Measurements from ENCODE around the gene SNX8. TPM values are rescaled to one million over a fixed set of nuclear protein-coding genes. Genes with fewer than 3 reads are reported as not detected.
"Not testable (repeated sequence)": the region's sequence is repeated elsewhere in the genome, so short reads cannot be mapped to it uniquely, and the experiment has no call there.

Gene SNX8
- total RNA-seq, 3 donors from 2014 or later = 8.8 to 32.3 (median 20.3) TPM

DNA sequence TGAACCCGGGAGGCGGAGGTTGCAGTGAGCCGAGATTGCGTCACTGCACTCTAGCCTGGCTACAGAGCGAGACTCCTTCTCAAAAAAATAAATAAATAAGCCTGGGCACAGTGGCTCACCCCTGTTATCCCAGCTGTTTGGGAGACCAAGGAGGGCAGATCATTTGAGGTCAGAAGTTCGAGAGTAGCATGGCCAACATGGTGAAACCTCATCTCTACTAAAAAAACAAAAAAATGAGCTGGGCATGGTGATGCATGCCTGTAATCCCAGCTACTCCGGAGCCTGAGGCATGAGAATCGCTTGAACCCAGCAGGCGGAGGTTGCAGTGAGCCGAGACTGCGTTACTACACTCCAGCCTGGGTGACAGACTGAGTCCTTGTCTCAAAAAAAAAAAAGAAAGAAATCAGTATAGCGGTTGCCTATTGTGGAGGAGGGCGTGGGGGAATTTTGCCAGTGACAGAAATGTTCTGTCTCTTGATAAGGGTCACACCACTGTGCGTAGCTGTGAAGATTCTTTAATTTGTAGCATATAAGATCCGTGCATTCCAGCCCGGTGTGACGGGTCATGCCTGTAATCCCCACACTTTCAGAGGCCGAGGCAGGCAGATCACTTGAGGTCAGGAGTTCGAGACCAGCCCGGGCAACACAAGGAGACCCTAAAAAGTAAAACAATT, 22.5 kb upstream of the SNX8 start:
- H3K27ac ChIP-seq = no peak overlapping the region
- DNase-seq (ENCODE audit: low spot score in 2 of 2) = no peak
- H3K36me3 ChIP-seq = no peaks in the 10 kb centered on the region
- intact Hi-C loops (cut with DNase I; ENCODE audit: low total_unique reads) = no loop called here
- H3K27me3 ChIP-seq = no peaks in the 10 kb centered on the region
- TF ChIP-seq POLR2A (IDR thresholded peaks at IDR 0.05) = no peak
- TF ChIP-seq POLR2AphosphoS5 (IDR thresholded peaks at IDR 0.05) = no peak
- TF ChIP-seq, protein P1, sequence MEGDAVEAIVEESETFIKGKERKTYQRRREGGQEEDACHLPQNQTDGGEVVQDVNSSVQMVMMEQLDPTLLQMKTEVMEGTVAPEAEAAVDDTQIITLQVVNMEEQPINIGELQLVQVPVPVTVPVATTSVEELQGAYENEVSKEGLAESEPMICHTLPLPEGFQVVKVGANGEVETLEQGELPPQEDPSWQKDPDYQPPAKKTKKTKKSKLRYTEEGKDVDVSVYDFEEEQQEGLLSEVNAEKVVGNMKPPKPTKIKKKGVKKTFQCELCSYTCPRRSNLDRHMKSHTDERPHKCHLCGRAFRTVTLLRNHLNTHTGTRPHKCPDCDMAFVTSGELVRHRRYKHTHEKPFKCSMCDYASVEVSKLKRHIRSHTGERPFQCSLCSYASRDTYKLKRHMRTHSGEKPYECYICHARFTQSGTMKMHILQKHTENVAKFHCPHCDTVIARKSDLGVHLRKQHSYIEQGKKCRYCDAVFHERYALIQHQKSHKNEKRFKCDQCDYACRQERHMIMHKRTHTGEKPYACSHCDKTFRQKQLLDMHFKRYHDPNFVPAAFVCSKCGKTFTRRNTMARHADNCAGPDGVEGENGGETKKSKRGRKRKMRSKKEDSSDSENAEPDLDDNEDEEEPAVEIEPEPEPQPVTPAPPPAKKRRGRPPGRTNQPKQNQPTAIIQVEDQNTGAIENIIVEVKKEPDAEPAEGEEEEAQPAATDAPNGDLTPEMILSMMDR (IDR thresholded peaks at IDR 0.05) = no peak
- H3K4me1 ChIP-seq = no peaks in the 10 kb centered on the region
- no peak overlapping the region for H3K4me3 ChIP-seq
- H3K9me3 ChIP-seq = no peaks in the 10 kb centered on the region

GRCh38 chr7:2332606-2333231, 18.5 kb upstream of the SNX8 start:
- H3K27me3 ChIP-seq; intact Hi-C loops (cut with DNase I; ENCODE audit: low total_unique reads); H3K4me3 ChIP-seq: not testable (repeated sequence)

DNA sequence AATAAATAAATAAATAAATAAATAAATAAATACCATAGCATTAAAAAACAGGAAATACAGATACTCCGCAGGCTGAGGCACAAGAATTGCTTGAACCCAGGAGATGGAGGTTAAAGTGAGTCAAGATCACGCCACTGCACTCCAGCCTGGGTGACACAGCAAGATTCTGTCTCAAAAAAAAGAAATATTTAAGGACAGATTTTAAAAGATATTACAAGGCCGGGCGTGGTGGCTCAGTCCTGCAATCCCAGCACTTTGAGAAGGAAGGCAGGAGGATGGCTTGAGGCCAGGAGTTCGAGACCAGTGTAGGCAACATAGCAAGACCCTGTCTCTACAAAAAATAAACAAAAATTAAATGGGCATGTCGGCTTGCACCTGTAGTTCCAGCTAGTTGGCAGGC, 17.5 kb upstream of the SNX8 start:
- Histone ChIP-seq H3K27ac (no peak overlapping the region), H3K4me1 (no peaks in the 10 kb centered on the region), H3K4me3 (no peak overlapping the region), H3K9me3 (no peaks in the 10 kb centered on the region), H3K27me3 (no peaks in the 10 kb centered on the region), H3K36me3 (no peaks in the 10 kb centered on the region)
- no peak for DNase-seq (ENCODE audit: low spot score in 2 of 2)
- no peak for TF ChIP-seq POLR2AphosphoS5 (IDR thresholded peaks at IDR 0.05)
- no peak for TF ChIP-seq POLR2A (IDR thresholded peaks at IDR 0.05)
- TF ChIP-seq, protein P1 (IDR thresholded peaks at IDR 0.05) = no peak
- intact Hi-C loops (cut with DNase I; ENCODE audit: low total_unique reads) = no loop called here

More at GRCh38 chr7:2332606-2333231, 18.5 kb upstream of the SNX8 start:
- not testable (repeated sequence) for H3K4me1 ChIP-seq; H3K27ac ChIP-seq; DNase-seq (ENCODE audit: low spot score in 2 of 2); H3K9me3 ChIP-seq; H3K36me3 ChIP-seq

DNA sequence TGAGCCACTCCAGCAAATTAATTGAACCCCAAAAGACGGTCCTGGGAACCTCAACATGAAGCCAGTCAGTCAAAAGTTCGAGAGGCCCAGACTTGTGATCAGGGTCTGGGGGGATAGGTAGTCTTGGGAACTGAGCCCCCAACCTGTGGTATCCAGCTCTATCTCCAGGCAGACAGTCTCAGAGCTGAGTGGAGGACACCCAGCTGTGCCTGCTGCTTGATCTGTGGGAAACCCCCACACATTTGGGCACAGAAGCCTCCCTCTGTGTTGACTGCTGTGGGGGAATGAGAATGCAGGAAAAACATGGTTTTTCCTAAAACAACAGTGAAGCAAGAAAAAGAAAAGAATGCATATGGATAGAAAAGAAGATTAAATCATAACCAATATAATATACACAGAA, 16.3 kb upstream of the SNX8 start:
- Histone ChIP-seq H3K36me3 (no peaks in the 10 kb centered on the region), H3K4me1 (no peaks in the 10 kb centered on the region), H3K4me3 (no peak overlapping the region), H3K9me3 (no peaks in the 10 kb centered on the region), H3K27me3 (no peaks in the 10 kb centered on the region), H3K27ac (no peak overlapping the region)
- DNase-seq (ENCODE audit: low spot score in 2 of 2) = no peak
- intact Hi-C loops (cut with DNase I; ENCODE audit: low total_unique reads) = no loop called here
- TF ChIP-seq POLR2AphosphoS5 (IDR thresholded peaks at IDR 0.05) (no peak), POLR2A (IDR thresholded peaks at IDR 0.05) (no peak)
- TF ChIP-seq, protein P1 (IDR thresholded peaks at IDR 0.05) = no peak

DNA sequence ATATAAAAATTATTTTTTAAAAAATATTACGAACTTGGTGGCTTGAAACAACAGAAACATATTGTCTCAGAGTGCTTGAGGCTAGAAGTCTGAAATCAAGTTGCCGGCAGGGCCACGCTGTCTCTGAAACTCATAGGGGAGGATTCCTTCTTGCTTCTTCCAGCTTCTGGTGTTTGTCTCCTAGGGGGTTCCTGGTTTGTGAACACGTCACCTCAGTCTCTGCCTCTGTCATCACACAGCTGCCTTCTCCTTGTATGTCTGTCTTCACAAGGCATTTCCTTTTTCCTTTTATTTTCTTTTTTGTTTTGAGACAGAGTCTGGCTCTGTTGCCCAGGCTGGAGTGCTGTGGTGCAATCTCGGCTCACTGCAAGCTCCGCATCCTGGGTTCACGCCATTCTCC, 12.7 kb upstream of the SNX8 start:
- Histone ChIP-seq H3K9me3 (no peaks in the 10 kb centered on the region), H3K4me1 (no peaks in the 10 kb centered on the region), H3K36me3 (no peaks in the 10 kb centered on the region), H3K27ac (no peak overlapping the region), H3K27me3 (no peaks in the 10 kb centered on the region), H3K4me3 (no peak overlapping the region)
- intact Hi-C loops (cut with DNase I; ENCODE audit: low total_unique reads) = no loop called here
- no peak for DNase-seq (ENCODE audit: low spot score in 2 of 2)
- TF ChIP-seq POLR2A (IDR thresholded peaks at IDR 0.05) = no peak
- no peak for TF ChIP-seq POLR2AphosphoS5 (IDR thresholded peaks at IDR 0.05)
- TF ChIP-seq, protein P1 (IDR thresholded peaks at IDR 0.05) = no peak
